Activated naive CD8-positive, alpha-beta T cell (primary cell): ENCODE data around the gene SMAD4.
A peak's percentile ranks its signal among the peaks of the same experiment; 100 is the strongest.

Experiments used
- H3K27ac Mint-ChIP-seq: one replicate; pipeline ENCODE4 v1.8.0; 2021; ENCODE audit warnings: mixed read lengths
- H3K27me3 Mint-ChIP-seq: one replicate; pipeline ENCODE4 v1.8.0; 2021; ENCODE audit warnings: mixed read lengths
- H3K36me3 Mint-ChIP-seq: one replicate; pipeline ENCODE4 v1.8.0; 2021; ENCODE audit warnings: mixed read lengths
- H3K4me1 Mint-ChIP-seq: one replicate; pipeline ENCODE4 v1.8.0; 2021; ENCODE audit warnings: low read depth, mixed read lengths
- H3K4me3 Mint-ChIP-seq: one replicate; pipeline ENCODE4 v1.8.0; 2021; ENCODE audit warnings: mild to moderate bottlenecking, mixed read lengths
- H3K9me3 Mint-ChIP-seq: one replicate; pipeline ENCODE4 v1.8.0; 2021; ENCODE audit warnings: low read depth, mixed read lengths

SMAD4 gene

GRCh38 chr18:51123936-51124486, 94.0 kb downstream of the SMAD4 start:
- Mint-ChIP-seq H3K4me1 (no peaks in the 10 kb centered on the region), H3K9me3 (no peaks in the 10 kb centered on the region), H3K27me3 (no peaks in the 10 kb centered on the region), H3K27ac (no peak overlapping the region), H3K36me3 (no peaks in the 10 kb centered on the region), H3K4me3 (no peak overlapping the region)

DNA sequence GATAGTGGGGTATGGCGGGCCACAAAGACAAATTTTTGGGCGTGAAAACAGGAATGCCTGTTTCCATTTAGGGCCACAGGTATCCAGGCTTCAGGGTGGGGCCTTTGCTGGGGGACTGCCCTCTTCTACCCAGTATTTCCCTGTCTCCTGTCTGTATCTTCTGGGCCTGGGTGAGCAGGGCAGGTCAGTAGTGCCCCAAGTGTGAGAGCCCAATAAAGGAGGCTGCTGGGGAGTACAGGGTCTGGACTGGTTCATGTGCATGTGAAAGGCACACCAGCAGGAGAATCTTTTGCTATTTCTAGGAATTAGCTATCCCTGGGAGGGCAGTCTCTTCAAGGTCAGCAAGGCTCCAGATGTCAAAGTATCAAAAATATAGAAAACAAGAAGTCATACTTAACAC, 96.0 kb downstream of the SMAD4 start:
- peak overlapping the region; percentile 5 for H3K27ac Mint-ChIP-seq

GRCh38 chr18:51127664-51128063, 97.7 kb downstream of the SMAD4 start:
- Mint-ChIP-seq H3K36me3 (no peaks in the 10 kb centered on the region), H3K9me3 (no peaks in the 10 kb centered on the region)

More for the DNA sequence above, 96.0 kb downstream of the SMAD4 start:
- Mint-ChIP-seq H3K27me3 (no peaks in the 10 kb centered on the region), H3K4me3 (no peak overlapping the region), H3K4me1 (no peaks in the 10 kb centered on the region), H3K36me3 (no peaks in the 10 kb centered on the region), H3K9me3 (no peaks in the 10 kb centered on the region)

DNA sequence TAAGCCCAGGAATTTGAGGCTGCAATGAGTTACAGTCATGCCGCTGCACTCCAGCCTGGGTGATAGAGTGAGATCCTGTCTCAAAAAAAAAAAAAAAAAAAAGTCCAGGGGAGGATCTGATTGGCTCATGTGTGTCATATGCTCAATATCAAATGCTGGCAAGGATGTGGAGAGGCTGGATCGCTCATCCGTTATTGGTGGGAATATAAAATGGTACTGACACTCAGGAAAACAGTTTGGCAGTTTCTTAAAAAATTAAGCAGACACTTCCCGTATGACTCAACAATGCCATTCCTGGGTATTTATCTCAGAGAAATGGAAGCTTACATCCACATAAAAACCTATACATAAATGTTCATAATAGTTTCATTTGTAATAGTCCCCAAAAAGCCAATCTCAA, 98.5 kb downstream of the SMAD4 start:
- H3K27me3 Mint-ChIP-seq: no peaks in the 10 kb centered on the region
- H3K36me3 Mint-ChIP-seq: no peaks in the 10 kb centered on the region
- H3K4me3 Mint-ChIP-seq: no peak overlapping the region
- H3K9me3 Mint-ChIP-seq: no peaks in the 10 kb centered on the region
- no peaks in the 10 kb centered on the region for H3K4me1 Mint-ChIP-seq
- H3K27ac Mint-ChIP-seq: no peak overlapping the region

More at GRCh38 chr18:51127664-51128063, 97.7 kb downstream of the SMAD4 start:
- H3K4me1 Mint-ChIP-seq: no peaks in the 10 kb centered on the region
- H3K27me3 Mint-ChIP-seq: no peaks in the 10 kb centered on the region
- no peak overlapping the region for H3K4me3 Mint-ChIP-seq
- no peak overlapping the region for H3K27ac Mint-ChIP-seq

DNA sequence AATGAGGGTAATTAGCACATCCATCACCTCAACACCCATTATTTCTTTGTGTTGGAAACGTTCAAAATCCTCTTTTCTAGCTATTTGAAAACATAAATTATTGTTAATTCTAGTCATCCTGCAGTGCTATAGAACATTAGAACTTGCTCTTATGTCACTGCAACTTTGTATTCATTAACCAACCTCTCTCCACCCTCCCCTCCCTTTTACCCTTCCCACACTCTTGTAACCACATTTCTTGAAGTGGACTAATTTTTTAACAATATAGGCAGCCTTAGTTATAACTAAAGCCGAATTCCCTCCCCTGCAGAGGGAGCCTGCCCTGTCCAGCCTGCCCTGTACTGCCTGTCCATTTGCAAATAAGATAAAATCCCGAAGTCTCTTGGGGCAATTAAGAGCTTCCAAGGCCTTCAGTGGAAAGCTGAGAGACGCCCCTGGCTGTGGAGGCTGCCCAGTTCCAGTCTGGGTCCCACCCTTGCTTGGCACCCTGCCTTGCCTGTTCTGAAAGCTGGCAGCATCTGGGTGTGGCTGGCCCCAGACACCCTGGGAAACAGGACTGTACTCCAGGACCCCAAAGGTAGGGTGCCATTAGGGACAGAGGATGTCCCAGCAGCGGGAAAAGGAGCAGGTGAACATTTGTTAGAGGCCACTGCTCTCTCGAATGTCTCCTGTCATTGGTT, 102.4 kb downstream of the SMAD4 start:
- H3K27ac Mint-ChIP-seq: no peak overlapping the region
- no peaks in the 10 kb centered on the region for H3K4me1 Mint-ChIP-seq
- no peak overlapping the region for H3K4me3 Mint-ChIP-seq
- H3K36me3 Mint-ChIP-seq: no peaks in the 10 kb centered on the region
- H3K9me3 Mint-ChIP-seq: no peaks in the 10 kb centered on the region
- H3K27me3 Mint-ChIP-seq: no peaks in the 10 kb centered on the region

- Mint-ChIP-seq H3K4me3 (no peak overlapping the region), H3K9me3 (no peaks in the 10 kb centered on the region), H3K36me3 (no peaks in the 10 kb centered on the region), H3K4me1 (no peaks in the 10 kb centered on the region), H3K27me3 (no peaks in the 10 kb centered on the region), H3K27ac (no peak overlapping the region)
Observed at GRCh38 chr18:51133580-51134160, 103.7 kb downstream of the SMAD4 start.
